T1000 (cell line): Measurements from ENCODE around the gene ENOX1.
A peak's percentile ranks its signal among the peaks of the same experiment; 100 is the strongest.

Experiments used
- DNase-seq: peaks from one replicate; lab custom pipeline; 2025; ENCODE audit warnings: mixed read lengths; lab: John Stamatoyannopoulos, UW

Gene ENOX1

DNA sequence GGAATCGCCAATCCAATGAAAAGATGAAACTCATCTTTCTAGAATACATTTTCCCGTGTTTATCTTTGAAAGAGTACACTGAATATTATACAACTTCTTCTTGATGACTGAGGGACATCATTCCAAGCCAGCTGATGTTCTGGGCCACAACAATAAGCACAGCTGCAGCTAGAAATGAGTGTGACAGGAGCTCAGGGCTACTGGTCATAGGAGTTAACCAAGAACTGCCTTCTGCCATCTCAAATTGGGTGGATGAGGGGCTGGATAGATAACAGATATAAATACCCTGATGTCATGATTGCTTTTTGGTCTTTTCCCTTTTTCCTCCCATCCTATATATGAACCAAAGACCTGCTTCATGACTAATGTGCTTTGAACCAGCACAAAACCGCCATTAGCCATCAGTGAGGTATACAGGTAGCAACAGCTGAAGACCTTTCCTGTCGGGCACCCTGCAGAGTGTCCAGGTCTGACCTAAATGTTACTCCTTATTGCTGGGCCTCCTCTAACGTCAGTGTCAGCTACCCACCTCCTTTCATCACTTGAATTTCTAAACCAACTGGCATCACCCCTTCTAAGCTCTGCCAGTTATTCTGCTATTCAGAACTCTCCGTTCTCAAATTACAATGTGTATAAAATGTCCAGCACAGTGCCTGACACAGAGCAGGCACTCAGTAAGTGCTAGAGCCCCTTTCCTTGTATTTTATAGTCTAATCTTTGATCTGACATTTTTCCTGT is 178.2 kb downstream of the ENOX1 start:
- no peak for DNase-seq

DNA sequence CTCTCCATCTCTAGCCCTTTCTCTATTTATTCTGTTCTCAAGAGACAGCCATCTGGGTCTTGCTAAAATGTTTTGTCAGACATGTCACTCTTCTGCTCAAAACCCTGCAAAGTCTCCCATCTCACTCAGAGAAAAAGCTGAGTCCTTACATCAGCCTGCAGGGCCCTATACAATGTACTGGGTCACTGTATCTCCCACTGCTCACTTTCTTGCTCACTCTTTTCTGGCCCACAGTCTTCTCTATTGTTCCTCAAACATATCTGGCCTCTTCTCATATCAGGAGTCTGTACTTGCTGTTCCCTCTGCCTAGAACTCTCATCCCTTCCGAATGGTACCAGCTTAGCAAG is 189.2 kb downstream of the ENOX1 start:
- DNase-seq, result no peak

DNA sequence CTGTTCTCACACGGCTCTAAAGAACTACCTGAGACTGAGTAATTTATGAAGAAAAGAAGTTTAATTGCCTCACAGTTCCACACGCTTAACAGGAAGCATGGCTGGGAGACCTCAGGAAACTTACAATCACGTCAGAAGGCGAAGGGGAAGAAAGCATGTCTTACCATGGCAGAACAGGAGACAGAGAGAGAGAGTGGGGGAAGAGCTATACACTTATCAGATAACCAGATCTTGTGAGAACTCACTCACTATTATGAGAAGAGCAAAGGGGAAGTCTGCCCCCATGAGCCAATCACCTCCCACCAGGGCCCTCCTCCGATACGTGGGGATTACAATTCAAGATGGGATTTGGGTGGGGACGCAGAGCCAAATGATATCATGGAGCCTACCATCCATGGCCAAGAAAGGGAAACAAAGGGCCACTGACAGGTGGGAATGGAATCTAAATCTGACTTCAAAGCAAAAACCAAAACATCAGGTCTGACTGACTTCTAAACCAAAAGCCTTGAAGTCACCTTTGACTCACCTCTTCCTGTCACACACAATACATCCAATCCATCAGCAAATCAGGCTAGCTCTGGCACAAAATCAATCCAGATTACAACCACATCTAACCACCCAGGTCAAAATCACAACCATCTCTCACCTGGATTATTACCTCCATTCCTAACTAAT is 189.7 kb downstream of the ENOX1 start:
- no peak for DNase-seq

DNA sequence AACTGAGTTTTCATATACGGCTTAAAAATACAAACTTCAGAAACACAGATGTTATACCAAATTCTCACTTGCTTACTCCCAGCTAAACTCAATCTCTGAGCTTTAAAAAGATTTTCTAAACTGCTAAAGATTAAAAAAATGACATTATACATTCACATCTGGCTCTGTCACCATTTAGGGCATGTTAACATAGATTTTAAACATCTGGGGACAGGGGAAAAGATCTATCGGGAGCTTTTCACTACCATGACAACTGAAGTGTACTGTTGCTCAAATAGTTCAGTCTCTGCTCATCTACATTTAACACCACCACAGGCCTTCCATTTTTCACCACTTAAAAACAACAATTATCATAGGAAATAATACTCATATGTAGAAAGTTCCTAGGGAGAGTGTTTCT is 190.8 kb downstream of the ENOX1 start:
- no peak for DNase-seq

DNA sequence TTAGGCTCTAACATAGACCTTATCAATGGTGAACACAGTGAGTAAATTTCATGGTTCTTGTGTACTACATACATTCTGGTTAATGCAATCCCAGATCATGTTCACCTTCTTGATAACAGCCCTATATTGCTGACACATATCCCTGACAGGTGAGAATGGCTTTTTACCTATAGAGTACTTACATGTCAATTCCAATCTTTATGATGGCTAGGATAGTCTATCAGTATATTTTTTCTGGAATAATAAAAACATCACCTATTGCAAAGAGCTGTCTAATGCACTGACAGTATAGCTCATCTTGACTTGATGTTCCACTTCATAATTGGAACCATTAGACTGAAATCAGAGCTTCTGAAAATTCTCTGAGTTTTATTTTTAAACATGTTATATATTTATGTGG is 199.4 kb downstream of the ENOX1 start:
- no peak for DNase-seq

DNA sequence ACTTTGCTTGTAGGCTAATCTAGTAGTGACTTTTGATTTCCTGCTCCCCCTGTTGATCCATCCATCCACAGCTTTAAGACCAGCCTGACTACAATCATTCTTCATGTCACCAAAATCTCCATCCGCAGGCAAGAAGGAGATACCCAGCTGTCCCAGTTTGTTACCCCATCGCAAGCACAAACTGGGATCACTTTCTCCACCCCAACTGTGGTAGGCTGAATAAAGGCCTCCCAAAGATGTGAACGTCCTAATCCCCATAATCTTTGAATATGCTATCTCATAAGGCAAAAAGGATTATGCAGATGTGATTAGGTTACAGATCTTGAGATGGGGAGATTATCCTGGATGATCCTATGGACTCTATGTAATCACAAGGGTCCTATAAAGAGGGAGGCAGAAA is 202.0 kb downstream of the ENOX1 start:
- no peak for DNase-seq

DNA sequence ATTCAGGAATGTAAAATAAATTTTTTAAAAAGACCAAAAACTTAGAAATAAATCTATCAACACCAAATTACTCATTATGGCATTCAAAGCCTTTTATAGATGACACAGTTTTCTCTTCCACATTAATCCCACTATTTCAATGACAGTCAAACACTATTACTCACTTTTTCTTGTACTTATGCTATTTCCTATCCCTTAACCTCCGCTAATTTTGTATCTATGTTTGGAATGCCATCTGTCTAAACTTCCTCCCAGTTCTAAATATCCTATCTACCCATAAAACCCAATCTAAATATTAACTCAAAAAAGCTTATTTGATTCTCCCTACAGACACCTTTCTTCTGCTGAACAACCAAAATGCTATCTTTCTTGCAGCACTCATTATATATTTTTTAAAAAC is 203.5 kb downstream of the ENOX1 start:
- no peak for DNase-seq

DNA sequence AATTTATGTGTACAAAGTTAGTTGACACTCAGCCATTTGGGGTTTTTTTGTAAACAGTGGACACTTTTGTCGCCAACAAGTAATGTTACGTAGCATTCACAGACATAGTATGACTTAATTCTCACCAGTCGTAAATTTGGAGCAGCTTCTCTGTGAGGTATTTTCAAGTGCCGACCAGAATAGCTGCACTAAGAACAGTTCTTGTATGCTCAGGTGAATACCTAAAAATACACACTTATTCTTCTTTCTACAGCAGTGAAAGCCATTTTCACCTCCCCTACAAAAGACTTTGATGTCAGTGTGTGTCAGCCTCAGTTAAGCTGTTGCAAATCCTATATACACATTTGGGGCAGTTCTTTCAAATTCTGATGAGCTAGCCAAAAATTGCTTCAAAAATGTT is 206.5 kb downstream of the ENOX1 start:
- DNase-seq, result no peak

DNA sequence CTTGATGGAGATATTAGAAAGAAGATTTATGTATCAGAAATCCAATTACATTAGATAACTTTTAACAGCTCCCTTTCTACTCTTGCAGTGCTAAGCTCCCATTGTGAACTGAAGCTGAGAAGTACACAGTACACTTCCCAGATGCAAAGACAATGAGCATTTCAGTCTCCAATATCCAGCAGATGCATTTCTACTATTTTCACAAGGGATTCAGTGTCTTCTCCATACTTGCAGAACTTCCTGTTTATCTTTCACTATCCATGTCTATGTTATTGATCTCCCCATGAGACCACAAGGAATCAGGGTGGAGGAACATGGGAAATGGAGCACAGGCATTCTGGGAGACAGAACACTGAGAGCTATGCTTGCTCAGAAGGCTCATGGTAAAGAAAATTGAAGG is 207.5 kb downstream of the ENOX1 start:
- no peak for DNase-seq

DNA sequence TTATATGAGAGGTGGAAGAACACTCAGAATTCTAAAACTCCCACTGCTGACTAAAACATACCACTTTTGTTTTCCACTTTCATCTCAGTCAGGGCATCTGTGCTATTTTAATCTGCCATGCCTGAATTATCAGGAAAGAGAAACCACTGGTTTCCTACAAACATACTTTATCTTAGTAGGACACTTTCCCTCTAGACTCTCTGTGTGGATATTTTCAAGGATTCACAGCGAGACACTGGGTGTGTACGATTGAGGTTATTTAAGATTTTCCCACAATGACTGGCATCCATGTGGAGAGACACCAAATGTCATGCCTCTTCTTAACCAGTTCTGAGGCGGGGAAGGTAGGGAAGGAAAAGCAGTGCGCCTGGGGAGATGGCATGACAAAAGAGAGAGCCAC is 212.2 kb downstream of the ENOX1 start:
- no peak for DNase-seq

DNA sequence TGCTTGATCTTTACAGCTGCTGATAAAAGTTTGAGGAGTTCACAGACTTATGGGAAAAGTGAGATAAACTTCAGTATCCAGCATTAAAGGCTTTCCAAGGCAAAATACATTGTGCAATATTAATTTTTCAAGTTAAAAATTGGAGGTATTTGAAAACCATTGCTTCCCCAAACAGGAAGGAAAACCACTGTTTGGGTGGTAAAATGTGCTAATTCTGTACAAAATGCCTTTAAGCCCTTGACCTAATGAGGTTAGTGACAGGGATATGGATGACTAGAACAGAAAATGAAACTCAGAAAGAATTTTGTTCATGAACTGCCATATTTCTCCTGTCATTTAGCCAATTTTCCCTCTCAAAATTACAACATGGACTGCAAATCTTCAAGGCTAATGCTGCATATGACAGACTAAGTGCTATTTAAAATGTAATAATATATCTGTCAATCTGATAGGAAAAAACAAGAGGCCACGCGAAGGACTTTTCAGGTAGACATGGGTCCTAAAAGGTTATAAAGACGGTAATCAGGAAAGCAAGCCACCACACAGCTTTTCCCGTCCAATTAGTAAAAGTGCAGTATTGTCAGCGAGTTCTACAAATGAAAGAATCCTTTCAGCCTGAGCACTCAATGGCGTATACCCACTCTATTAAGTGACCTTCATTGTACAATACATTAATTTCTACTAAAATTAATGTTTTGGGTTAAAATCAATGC is 212.8 kb downstream of the ENOX1 start:
- no peak for DNase-seq

DNA sequence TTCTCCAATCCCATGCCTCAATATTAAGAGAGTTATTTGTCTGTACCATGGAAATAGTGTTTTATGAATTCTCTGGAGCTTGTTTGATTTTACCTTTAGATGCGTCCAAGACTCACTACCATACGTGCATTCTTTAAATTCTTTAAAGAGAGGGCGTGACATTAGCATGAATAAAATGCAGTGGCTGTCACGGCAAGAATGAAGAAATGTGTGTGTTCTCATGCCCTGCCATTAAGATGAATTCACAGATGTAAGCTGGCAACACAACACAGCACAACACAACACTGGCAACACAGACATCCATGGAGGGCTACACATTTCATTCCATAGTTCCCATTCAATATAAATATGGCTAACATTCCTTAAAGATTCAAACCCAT is 213.4 kb downstream of the ENOX1 start:
- no peak for DNase-seq

DNA sequence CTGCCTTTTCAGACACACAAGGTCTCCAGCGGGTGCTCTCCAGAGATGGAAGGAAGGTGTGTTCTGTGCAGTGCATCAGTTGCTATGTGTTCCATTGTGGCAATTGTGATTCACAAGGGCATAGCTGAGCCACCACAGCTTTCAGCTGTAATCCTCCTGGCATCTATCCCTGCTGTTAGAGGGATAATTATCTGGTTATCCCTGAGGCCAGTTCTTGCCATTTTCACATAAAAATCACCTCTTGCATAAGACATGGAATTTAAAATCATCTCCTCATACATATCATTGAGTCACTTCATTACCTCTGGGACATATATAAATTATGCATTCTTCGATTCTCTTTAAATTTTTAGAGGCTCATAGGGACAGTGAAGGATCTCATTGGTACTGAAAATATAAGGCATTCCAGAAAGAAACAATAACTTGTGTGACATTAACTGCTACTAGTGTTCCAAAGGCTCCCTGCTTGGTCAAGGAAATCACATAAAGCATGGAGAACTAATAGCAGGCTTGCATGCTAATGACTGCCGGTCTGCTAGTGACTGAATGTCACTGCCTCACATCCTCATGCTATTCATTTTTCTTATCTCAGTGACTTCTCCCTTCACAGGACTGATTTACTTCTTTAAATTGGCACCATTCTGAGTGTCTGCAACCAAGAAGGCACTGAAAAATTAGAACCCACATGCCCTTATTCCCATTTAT is 214.0 kb downstream of the ENOX1 start:
- DNase-seq, result peak; percentile 14

DNA sequence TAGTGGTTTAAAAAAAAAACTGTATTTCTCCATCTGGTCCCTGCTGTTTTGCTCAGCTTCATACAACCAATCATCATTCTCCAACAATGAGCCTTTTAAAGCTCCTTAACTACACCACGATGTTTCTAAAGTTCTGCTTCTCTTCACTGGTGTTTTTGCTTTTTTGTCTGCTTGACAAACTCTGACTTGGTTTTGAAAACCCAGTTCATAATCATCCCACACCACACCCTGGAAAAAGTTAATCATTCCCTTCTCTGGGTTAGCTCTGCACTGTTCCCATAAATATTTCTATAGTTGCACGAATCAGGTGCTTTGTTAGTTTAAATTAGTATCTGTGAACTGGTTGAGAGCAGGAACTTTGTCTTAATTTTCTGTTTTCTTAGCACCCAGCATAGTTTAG is 217.1 kb downstream of the ENOX1 start:
- no peak for DNase-seq

DNA sequence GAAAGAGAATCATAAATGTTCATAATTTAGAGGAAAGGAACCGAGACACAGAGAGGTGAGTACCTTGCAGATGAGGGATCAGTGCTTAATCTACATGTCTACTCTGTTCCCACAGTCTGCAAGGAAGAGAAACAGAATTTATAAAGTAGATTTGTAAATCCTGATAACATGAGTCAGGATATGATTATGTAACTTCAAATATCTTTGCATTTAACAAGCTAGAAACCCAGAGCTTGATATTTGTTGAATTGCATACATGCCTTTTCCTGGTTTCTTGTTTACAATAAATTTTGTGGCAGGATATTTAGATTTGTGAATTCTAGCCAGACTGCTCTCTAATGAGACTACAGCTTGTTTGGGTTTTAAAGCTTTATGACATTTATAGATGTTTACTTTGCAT is 219.2 kb downstream of the ENOX1 start:
- no peak for DNase-seq

DNA sequence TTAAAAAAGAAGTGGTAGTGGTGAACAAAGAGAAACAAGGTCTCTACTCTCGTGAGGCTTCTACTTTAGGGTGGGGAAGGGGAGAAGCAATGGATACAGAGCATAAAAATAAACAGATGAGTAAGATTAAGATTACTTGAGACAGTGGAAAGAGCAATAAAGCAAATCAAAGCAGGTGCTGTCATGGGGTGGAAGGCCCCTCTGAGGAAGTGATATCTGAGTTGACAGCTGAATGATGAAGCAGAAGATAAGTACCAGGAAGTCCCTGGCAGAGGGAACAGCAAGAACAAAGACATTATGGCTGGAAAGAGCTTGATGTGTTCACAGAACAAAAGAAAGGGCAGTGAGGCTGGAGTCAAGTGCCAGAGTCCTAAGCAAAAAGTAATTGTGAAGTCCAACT is 221.8 kb downstream of the ENOX1 start:
- no peak for DNase-seq

DNA sequence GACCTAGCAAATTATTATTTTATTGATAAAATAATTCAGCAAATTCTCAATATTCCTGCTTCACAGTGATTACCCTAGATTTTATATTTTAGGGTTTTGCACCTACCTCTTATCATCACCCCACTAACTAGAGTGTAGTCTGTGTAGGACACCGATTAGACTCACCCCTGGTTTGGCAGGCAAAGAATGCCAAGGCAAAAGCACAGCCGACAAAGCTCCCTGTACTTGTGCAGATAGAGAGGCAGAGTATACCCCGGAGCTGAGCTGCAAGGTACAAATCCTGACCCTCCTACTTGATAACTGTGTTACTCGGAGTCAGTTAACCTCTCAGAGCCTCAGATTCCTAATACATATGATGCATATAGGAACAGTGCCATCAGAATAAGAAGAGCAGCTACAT is 225.7 kb downstream of the ENOX1 start:
- no peak for DNase-seq

DNA sequence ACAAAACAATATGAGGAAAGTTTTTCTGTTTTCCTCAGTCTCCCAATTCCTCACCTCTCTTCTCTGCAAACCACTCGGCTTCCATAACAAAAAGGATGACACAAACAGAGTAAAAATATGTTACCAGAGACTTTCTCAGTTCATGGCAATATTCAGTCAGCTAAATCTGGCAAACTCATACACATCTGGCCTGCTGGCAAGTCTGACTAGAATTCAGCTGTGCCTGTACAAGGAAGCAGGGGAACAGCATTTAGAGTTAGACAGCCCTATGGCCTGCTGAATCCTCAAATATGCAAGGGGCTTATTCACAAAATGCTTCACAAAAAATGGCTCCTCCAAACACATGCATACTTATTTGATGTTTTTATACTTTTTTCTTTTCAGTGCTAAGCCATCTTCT is 227.8 kb downstream of the ENOX1 start:
- no peak for DNase-seq

DNA sequence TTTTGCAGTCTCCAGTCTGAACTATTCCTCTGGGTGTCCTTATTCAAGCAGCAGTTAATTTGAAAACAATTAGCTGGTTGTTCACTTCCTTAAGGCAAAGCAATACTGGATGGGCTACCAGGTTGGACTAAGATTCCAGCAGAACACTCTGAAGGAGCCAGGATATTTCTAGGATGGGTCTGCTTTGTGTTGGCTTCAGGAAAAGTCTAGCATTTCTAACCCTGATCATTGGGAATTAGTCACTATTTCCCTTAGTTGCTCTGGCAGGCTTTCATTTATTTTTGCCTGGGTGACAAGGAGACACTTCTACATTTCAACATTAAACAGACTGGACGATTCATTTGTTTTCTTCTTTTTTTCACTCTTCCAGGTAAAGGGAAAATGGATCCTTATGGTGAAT is 228.4 kb downstream of the ENOX1 start:
- no peak for DNase-seq

DNA sequence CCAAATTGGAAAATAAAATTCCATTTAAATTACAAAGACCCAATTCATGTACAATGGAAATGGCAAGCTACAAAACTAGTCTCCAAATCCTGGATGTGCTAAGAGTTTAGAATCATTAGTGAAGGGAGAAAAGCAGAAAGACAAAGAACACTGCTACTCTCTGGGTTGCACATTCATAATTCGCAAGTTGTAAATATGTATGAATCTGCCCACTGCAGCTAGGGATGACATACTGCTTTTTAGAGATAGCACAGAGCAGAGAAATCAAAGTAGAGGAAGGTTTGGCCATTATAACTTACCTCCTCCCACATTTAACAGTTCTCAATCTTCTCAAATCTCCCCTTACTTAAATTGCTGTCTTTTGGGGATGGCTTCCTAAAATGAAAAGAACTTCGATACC is 231.1 kb downstream of the ENOX1 start:
- DNase-seq, result no peak

DNA sequence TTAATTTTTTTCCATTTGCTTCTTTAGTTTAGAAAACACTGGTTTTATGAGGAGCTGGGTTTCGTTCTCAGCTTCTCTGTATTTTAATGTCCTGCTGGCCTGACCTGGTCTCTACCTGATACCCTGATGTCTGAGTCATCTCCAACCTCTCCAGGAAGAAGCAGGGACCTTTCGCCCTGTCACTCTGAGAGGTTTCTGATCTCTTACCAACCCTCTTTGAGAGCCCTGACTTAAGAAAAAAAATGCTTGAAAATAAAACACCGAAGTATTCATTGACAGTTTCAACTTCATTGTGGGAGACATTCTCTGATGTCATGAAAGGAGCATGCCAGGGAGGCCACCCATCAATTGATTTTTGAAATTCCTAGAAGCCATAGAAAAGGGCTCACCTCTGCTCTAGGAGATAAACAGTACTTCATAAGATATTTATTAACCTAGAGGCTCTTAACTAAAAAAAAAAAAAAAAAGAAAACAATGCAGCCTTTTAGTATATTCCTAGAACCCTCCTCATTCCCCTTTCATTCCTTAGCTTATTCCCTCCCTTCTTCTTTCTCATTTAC is 234.8 kb downstream of the ENOX1 start:
- no peak for DNase-seq

DNA sequence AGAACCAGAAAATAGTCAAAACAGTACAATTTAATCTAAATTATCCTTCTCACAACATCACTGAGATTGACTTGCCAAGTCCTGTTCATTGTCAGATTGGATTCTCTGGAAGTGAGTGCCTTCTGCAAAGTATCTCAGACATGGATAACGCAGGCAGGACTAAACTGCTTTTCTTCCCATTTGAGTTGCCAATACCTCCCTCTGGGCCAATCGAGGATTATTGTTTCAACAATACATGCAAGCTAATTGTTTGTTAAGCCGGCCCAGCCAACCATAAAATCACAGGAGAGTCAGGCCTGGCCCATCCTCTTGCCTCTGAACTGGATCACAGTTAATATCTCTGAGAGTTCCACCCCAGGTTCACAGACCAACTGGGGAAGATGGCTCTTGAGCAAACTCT is 240.0 kb downstream of the ENOX1 start:
- DNase-seq, result no peak

DNA sequence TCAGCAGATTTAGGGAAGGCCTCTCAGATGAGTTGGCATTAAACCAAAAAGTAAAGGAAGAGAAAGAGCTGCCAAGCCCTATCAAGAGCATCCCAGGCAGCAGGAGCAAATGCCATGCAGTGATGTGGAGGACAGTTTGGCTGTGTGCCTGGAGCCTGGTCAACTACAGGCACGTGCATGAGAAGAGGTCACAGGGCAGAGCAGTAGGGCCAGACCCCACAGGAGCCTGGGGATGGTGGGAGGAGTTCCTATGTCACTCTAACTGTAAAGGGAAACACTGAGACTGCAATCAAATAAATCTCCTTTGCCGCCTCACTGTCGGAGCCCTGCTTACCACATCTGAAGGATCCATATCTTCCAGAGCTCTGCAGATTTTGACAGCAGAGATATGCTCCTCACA is 240.5 kb downstream of the ENOX1 start:
- no peak for DNase-seq
